Upper lobe of right lung (tissue), 1 donor: ENCODE measurements around the gene FOXL2. TPM values are rescaled to one million over a fixed set of nuclear protein-coding genes. Genes with fewer than 3 reads are reported as not detected.
"Not testable (repeated sequence)": the region's sequence is repeated elsewhere in the genome, so short reads cannot be mapped to it uniquely, and the experiment has no call there.

ENCODE experiments used
- ATAC-seq: fragments of 200-7000 bp; cut with Tn5 transposase; one replicate; pipeline ENCODE4 v1.9.1; 2020; ENCODE audit warnings: mild to moderate bottlenecking, moderate library complexity
- DNase-seq: peaks from one replicate; pipeline ENCODE4 v3.0.0-alpha.2; 2020
- H3K27ac ChIP-seq: fragments of 200-600 bp; one replicate; pipeline ENCODE4 v1.8.0; 2022
- H3K27me3 ChIP-seq: fragments of 200-600 bp; one replicate; pipeline ENCODE4 v1.8.0; 2022; ENCODE audit warnings: mild to moderate bottlenecking
- H3K36me3 ChIP-seq: fragments of 200-600 bp; one replicate; pipeline ENCODE4 v1.8.0; 2022
- H3K4me1 ChIP-seq: fragments of 200-600 bp; one replicate; pipeline ENCODE4 v1.8.0; 2022
- H3K4me3 ChIP-seq: fragments of 200-600 bp; one replicate; pipeline ENCODE4 v1.8.0; 2022; ENCODE audit warnings: mild to moderate bottlenecking
- H3K9me3 ChIP-seq: fragments of 200-600 bp; one replicate; pipeline ENCODE4 v1.8.0; 2022
- intact Hi-C: fragments of 100-400 bp; cut with DNase I; formaldehyde crosslinking; loops from one replicate; pipeline ENCODE4 v1.11.0; 2022
- total RNA-seq: library from RNA; stranded (reverse); fragmentation: NEBNext Ultra II Directional; extraction: Animal tissue kit (Norgen Biotek cat#: 25700); gene quantifications from one replicate; pipeline ENCODE4 v1.2.1, GENCODE V29; 2021
- TF ChIP-seq, protein P1 (sequence below): fragments of 200-600 bp; IDR thresholded peaks from one replicate; pipeline ENCODE4 v1.8.0; 2022; ENCODE audit warnings: antibody characterized with exemption
- donor health status: DM: no; HTN: yes; CAD: no; lungs with severe emphysema.

The FOXL2 gene
- total RNA-seq, 1 donor from 2014 or later, result not detected

- peaks cover 33% of the 10 kb centered on the region for H3K4me1 ChIP-seq
- ATAC-seq, result no peak
- no peak for DNase-seq
- no peaks in the 10 kb centered on the region for H3K9me3 ChIP-seq
- TF ChIP-seq, protein P1, sequence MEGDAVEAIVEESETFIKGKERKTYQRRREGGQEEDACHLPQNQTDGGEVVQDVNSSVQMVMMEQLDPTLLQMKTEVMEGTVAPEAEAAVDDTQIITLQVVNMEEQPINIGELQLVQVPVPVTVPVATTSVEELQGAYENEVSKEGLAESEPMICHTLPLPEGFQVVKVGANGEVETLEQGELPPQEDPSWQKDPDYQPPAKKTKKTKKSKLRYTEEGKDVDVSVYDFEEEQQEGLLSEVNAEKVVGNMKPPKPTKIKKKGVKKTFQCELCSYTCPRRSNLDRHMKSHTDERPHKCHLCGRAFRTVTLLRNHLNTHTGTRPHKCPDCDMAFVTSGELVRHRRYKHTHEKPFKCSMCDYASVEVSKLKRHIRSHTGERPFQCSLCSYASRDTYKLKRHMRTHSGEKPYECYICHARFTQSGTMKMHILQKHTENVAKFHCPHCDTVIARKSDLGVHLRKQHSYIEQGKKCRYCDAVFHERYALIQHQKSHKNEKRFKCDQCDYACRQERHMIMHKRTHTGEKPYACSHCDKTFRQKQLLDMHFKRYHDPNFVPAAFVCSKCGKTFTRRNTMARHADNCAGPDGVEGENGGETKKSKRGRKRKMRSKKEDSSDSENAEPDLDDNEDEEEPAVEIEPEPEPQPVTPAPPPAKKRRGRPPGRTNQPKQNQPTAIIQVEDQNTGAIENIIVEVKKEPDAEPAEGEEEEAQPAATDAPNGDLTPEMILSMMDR, result no peak
- peaks cover 37% of the 10 kb centered on the region for H3K27me3 ChIP-seq
- H3K27ac ChIP-seq, result no peak overlapping the region
- intact Hi-C loops, result no loop called here
- no peaks in the 10 kb centered on the region for H3K36me3 ChIP-seq
- H3K4me3 ChIP-seq, result no peak overlapping the region
Measured at GRCh38 chr3:138933981-138934691, 12.8 kb downstream of the FOXL2 start.

DNA sequence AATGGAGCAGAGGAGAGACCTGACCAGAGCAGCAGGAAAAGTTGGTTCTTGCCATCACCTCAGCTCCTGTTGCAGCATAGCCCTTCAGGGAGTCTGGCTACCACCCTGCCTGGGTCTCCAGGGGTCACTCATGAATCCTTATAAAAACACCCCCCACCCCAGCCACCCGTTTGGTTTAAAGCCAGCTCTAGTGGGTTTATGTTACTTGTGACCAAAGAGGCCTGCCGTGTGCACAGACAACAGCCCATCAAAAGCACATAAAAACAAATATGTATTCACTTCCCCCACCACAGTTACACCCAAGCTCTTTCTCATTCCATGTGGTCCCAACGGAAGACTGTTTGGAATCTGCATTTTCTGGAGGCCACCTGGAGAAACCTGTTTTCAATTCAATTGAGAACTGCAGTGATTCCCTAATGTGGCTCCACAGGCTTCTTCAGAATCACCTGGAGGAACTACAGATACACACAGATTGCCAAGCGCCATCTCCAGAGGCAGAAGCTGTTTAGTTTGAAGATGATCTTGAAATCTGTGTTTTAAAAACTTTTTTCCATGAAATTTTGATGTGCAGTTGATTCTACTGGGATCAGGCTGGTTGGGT, 13.8 kb downstream of the FOXL2 start:
- Histone ChIP-seq H3K27ac (no peak overlapping the region), H3K27me3 (peaks cover 28% of the 10 kb centered on the region), H3K36me3 (no peaks in the 10 kb centered on the region), H3K4me3 (no peak overlapping the region), H3K9me3 (no peaks in the 10 kb centered on the region), H3K4me1 (peaks cover 24% of the 10 kb centered on the region)
- intact Hi-C loops, result no loop called here
- ATAC-seq (no peak), DNase-seq (no peak)
- TF ChIP-seq, protein P1, result no peak

DNA sequence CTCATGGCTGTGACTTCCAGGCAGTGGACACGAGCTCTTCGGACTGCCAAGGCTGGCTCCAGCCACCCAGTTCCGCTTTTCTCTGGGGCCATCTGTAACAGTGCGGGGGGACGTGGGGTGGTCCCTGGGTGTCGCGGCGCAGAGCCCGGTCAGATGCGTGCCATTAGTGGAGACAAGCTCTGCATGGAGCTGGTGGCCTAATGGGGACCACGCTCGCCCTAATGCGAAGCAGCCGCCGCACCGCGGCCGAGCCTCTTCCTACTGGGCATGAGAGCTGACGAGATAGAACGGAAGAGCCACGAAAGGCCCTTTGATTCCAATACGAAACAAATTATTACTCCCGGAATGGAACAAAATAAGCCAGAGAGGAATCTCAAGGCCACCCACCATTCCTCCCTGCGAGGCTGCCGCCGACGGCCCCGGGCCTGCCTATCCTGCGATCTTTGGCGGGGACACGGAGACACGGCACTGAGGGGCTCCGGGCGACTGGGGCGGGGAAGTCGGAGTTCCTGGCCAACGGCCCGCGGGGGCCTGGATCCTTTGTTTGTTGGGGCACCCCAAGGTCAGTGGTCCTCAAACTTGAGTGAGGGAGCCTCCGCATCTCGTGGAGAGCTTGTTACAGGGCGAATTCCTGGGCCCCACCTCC, 18.1 kb downstream of the FOXL2 start:
- no peaks in the 10 kb centered on the region for H3K36me3 ChIP-seq
- H3K27me3 ChIP-seq, result peaks cover 9% of the 10 kb centered on the region
- no peaks in the 10 kb centered on the region for H3K4me1 ChIP-seq
- no peak overlapping the region for H3K27ac ChIP-seq
- TF ChIP-seq, protein P1, result no peak
- H3K9me3 ChIP-seq, result no peaks in the 10 kb centered on the region
- no peak overlapping the region for H3K4me3 ChIP-seq
- DNase-seq (no peak), ATAC-seq (peak; percentile 17)
- intact Hi-C loops, result no loop called here

- Histone ChIP-seq H3K4me3 (no peak overlapping the region), H3K27me3 (peaks cover 13% of the 10 kb centered on the region), H3K36me3 (no peaks in the 10 kb centered on the region), H3K4me1 (no peaks in the 10 kb centered on the region), H3K9me3 (no peaks in the 10 kb centered on the region), H3K27ac (no peak overlapping the region)
- peak; percentile 96 for ATAC-seq
- TF ChIP-seq, protein P1, result peak; percentile 93
- peak; percentile 84 for DNase-seq
- intact Hi-C loops, result no loop called here
Measured at GRCh38 chr3:138923531-138923994, 23.4 kb downstream of the FOXL2 start.

DNA sequence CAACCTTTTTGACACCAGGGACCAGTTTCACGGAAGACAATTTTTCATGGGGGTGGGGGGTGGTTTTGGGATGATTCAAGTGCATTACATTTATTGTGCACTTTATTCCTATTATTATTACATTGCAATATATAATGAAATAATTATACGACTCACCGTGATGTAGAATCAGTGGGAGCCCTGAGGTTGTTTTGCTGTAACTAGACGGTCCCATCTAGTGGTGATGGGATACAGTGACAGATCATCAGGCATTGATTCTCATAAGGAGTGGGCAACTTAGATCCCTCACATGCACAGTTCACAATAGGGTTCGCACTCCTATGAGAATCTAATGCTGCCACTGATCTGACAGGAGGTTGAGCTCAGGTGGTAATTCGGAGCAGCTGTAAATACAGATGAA, 24.5 kb downstream of the FOXL2 start:
- H3K27me3 ChIP-seq, result peaks cover 13% of the 10 kb centered on the region
- H3K4me1 ChIP-seq, ATAC-seq, DNase-seq, H3K4me3 ChIP-seq, H3K9me3 ChIP-seq, H3K36me3 ChIP-seq, intact Hi-C loops, H3K27ac ChIP-seq: not testable (repeated sequence)
